ENCODE results near the gene SRI. TPM values are rescaled to one million over a fixed set of nuclear protein-coding genes. Genes with fewer than 3 reads are reported as not detected.
"Not testable (repeated sequence)": the region's sequence is repeated elsewhere in the genome, so short reads cannot be mapped to it uniquely, and the experiment has no call there.

SRI gene, protein sequence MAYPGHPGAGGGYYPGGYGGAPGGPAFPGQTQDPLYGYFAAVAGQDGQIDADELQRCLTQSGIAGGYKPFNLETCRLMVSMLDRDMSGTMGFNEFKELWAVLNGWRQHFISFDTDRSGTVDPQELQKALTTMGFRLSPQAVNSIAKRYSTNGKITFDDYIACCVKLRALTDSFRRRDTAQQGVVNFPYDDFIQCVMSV
- 100 to 1,000 TPM in 1 of 8 experiments, 10 to 100 TPM in 7; 38.7 to 119 (median 61.1) TPM for total RNA-seq

DNA sequence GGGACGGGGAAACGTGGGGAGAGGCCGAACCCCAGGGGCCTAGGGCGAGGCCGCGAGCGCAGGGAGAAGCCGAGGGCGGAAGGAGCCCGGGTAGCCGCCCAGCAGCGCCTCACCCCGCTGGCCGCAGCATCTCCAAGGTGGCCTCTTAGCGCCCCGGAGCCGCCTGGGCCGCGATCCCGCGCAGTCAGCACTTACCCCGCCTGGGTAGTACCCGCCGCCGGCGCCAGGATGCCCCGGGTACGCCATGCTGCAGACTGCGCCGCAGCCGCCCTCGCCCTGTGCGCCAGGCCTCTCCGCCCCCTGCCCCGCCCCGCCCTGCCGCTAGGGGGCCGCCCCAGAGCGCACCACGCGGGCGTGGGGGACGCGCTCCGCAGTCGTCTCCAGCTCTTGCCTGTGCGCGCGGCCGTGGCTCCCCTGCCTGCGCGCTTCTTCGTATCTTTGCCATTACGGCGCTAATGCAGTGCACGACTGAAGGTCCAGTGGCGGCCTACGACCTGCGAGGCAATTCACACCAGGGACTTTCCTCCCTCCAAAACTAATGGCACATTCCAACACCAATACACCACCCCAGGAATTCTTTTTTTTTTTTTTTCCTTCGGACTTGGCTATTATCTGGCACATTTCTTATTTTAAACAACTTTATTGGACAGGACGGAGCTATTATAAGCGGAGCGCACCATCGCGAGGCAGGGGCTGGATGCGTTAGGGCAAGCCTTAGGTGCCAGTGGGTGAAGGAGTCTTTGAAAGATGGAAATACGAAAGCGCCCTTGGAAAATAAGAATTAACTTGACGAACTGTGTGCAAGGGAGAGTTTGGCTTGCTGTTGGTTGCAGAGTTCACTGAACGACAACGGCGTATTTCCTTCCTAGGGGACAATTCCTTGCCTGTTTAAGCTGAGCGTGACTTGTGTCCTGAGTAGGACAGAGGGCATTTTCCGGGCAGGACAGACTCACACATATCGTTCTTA is at the start of gene SRI:
SRI (minus strand) TSS at position 258 of the 967 bp plus-strand sequence; CDS start at position 246, 12 bp downstream.
- peak within 1 kb of the TSS; percentile 76 to 96 for H3K27ac ChIP-seq
- peak; percentile 92 to 96 (median 94) for ATAC-seq (replicated peaks in 6 of 8)
- peaks cover 7 to 13% of the 10 kb centered on the region in 2 donors for H3K4me1 ChIP-seq (replicated peaks in 1 of 2)
- in situ Hi-C loops (cut with MboI; ENCODE audit: low pct_unique_long_range_greater_than_20kb in 2 of 9, low sequenced_read_pairs in 9 of 9, unreplicated experiment in 9 of 9) = no loop called here
- peak within 1 kb of the TSS; percentile 53 to 84 (median 72) for H3K4me3 ChIP-seq
- WGBS, 10 experiments = 0 to 10% (median 2%) methylated on average over 2 to 24 of the region's 75 CpGs

- Histone ChIP-seq H3K4me1 (replicated peaks in 1 of 2) (no peaks in the 10 kb centered on the region), H3K27ac (no peak overlapping the region), H3K4me3 (no peak overlapping the region)
- in situ Hi-C loops (cut with MboI; ENCODE audit: low pct_unique_long_range_greater_than_20kb in 2 of 9, low sequenced_read_pairs in 9 of 9, unreplicated experiment in 9 of 9) = no loop called here
- no peak for ATAC-seq (replicated peaks in 6 of 8)
- WGBS, 10 experiments = 25 to 90% (median 87%) methylated on average over 1 to 3 of the region's 3 CpGs; no CpG with 5 or more reads in 1 of the 10 experiments
Measured at GRCh38 chr7:88269586-88269985, 49.7 kb upstream of the SRI start.

DNA sequence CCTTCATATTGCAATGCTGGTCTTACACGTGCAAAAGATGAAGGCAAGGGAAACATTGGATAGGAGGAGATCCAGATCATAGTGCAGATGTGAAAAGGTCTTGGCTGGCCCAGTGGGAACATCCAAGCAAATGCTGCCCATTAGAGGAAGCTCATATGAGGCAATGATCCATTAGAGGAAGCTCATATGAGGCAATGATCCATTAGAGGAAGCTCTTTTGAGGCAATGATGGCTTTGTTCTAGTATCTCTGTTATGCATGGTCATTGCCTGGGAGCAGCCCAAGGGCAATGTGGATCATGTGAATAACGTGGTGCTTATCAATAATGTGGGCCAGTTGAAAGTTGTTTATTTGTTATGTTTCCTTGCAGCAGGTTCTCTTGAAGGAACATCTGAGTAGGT is 49.0 kb upstream of the SRI start:
- H3K4me1 ChIP-seq (replicated peaks in 1 of 2) = no peaks in the 10 kb centered on the region
- in situ Hi-C loops (cut with MboI; ENCODE audit: low pct_unique_long_range_greater_than_20kb in 2 of 9, low sequenced_read_pairs in 9 of 9, unreplicated experiment in 9 of 9) = no loop called here
- 19 to 83% (median 70%) methylated on average over 1 to 2 of the region's 2 CpGs; no CpG with 5 or more reads in 2 of the 10 experiments for WGBS, 10 experiments
- H3K27ac ChIP-seq = no peak overlapping the region
- H3K4me3 ChIP-seq = no peak overlapping the region
- ATAC-seq (replicated peaks in 6 of 8) = no peak

- H3K4me1 ChIP-seq (replicated peaks in 1 of 2) = no peaks in the 10 kb centered on the region
- 0 to 86% (median 74%) methylated on average over 1 to 2 of the region's 2 CpGs; no CpG with 5 or more reads in 3 of the 10 experiments for WGBS, 10 experiments
- no peak overlapping the region for H3K27ac ChIP-seq
- no peak for ATAC-seq (replicated peaks in 6 of 8)
- H3K4me3 ChIP-seq = no peak overlapping the region
- in situ Hi-C loops (cut with MboI; ENCODE audit: low pct_unique_long_range_greater_than_20kb in 2 of 9, low sequenced_read_pairs in 9 of 9, unreplicated experiment in 9 of 9) = no loop called here
Measured at GRCh38 chr7:88268051-88268450, 48.2 kb upstream of the SRI start.

DNA sequence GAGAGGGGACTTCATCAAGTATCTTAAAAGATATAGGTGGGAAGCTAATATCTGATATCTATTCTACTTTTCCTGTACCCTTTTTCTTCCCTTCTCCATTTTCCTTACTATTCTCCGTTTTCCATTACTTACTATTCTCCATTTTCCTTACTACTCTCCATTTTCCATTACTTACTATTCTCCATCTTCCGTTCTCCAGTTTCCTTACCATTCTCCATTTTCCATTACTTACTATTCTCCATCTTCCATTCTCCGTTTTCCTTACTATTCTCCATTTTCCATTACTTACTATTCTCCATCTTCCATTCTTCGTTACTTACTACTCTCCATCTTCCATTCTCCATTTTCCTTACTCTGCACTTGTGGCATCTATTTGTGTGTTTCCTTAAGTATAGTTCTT is 47.6 kb upstream of the SRI start:
- 45 to 100% (median 91%) methylated on average over 2 to 4 of the region's 4 CpGs for WGBS, 10 experiments
- Histone ChIP-seq H3K4me1 (replicated peaks in 1 of 2) (no peaks in the 10 kb centered on the region), H3K4me3 (no peak overlapping the region), H3K27ac (no peak overlapping the region)
- no peak for ATAC-seq (replicated peaks in 6 of 8)
- in situ Hi-C loops (cut with MboI; ENCODE audit: low pct_unique_long_range_greater_than_20kb in 2 of 9, low sequenced_read_pairs in 9 of 9, unreplicated experiment in 9 of 9) = no loop called here

DNA sequence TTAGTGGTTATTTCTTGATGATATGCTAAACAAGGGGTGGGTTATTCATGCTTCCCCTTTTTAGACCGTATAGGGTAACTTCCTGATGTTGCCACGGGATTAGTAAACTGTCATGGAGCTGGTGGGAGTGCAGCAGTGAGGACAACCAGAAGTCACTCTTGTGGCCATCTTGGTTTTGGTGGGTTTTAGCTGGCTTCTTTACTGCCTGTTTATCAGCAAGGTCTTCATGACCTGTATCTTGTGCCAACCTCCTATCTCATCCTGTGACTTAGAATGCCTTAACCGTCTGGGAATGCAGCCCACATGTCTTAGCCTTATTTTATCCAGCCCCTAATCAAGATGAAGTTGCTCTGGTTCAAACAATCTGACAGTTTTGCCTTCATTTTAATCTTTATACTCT is 45.1 kb upstream of the SRI start:
- H3K4me3 ChIP-seq; ATAC-seq (replicated peaks in 6 of 8); H3K27ac ChIP-seq; in situ Hi-C loops (cut with MboI; ENCODE audit: low pct_unique_long_range_greater_than_20kb in 2 of 9, low sequenced_read_pairs in 9 of 9, unreplicated experiment in 9 of 9); H3K4me1 ChIP-seq (replicated peaks in 1 of 2): not testable (repeated sequence)
- WGBS, 10 experiments = 19 to 100% (median 83%) methylated on average over 1 to 3 of the region's 3 CpGs

DNA sequence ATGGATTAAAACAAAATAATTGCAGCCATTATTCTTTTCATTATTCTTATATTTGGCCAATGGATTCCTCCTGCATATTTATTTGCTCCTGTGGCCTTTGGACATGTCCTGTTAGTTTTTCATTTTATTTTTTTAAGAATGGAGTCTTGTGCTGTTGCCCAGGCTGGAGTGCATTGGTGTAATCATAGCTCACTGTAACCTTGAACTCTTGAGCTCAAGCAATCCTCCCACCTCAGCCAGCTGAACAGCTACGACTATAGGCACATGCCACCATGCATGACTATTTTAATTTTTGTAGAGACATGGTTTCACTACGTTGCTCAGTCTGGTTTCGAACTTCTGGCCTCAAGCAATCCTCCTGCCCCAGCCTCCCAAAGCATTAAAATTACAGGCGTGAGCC is 42.7 kb upstream of the SRI start:
- in situ Hi-C loops (cut with MboI; ENCODE audit: low pct_unique_long_range_greater_than_20kb in 2 of 9, low sequenced_read_pairs in 9 of 9, unreplicated experiment in 9 of 9) = no loop called here

GRCh38 chr7:88260719-88261118 is 40.9 kb upstream of the SRI start:
- Histone ChIP-seq H3K4me3 (no peak overlapping the region), H3K27ac (no peak overlapping the region), H3K4me1 (replicated peaks in 1 of 2) (no peaks in the 10 kb centered on the region)
- in situ Hi-C loops (cut with MboI; ENCODE audit: low pct_unique_long_range_greater_than_20kb in 2 of 9, low sequenced_read_pairs in 9 of 9, unreplicated experiment in 9 of 9) = no loop called here
- no peak for ATAC-seq (replicated peaks in 6 of 8)
- 20 to 100% (median 83%) methylated on average over 1 of the region's 1 CpG; no CpG with 5 or more reads in 1 of the 10 experiments for WGBS, 10 experiments

More for the DNA sequence above, 42.7 kb upstream of the SRI start:
- WGBS, 10 experiments = 31 to 100% (median 91%) methylated on average over 1 to 4 of the region's 4 CpGs; no CpG with 5 or more reads in 1 of the 10 experiments
- no peaks in the 10 kb centered on the region for H3K4me1 ChIP-seq (replicated peaks in 1 of 2)
- H3K4me3 ChIP-seq = no peak overlapping the region
- H3K27ac ChIP-seq = no peak overlapping the region
- no peak for ATAC-seq (replicated peaks in 6 of 8)

DNA sequence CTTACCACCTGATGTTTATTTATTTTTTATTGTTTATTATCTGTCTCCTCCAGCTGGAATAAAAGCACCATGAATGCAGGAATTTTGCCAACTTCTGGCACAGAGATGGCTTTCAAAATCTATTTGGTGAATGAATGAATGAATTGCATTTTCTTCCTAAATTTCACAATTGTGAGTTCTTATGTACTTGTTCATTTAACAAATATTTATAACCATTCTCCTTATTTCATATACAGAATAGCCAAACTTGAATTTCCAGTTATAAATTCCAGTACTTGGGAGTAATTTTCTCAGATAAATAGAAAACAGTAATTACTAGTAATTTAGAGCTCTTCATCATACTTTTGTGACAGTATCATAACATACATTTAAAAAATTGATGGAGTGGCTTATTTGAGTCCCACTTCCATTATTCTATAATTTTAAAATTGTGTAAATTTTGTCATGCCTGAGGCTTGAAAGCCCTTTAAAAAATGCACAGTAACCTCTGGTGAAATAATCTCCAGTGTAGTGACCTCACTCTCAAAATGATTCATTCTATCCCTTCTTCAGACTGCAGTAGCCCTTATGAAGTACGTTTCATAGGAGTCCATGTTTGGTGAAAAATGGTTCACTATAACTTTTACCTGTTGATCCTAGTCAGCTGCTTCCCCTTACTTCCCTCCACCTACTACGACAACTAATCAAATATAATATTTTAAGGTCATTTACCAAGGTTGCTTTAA is 40.0 kb upstream of the SRI start:
- no peaks in the 10 kb centered on the region for H3K4me1 ChIP-seq (replicated peaks in 1 of 2)
- in situ Hi-C loops (cut with MboI; ENCODE audit: low pct_unique_long_range_greater_than_20kb in 2 of 9, low sequenced_read_pairs in 9 of 9, unreplicated experiment in 9 of 9) = no loop called here
- H3K4me3 ChIP-seq = no peak overlapping the region
- ATAC-seq (replicated peaks in 6 of 8) = peak in 1 of 8 experiments; percentile 67
- H3K27ac ChIP-seq = no peak overlapping the region
- 25 to 80% (median 59%) methylated on average over 1 to 2 of the region's 2 CpGs for WGBS, 10 experiments

GRCh38 chr7:88258296-88258695 is 38.5 kb upstream of the SRI start:
- in situ Hi-C loops (cut with MboI; ENCODE audit: low pct_unique_long_range_greater_than_20kb in 2 of 9, low sequenced_read_pairs in 9 of 9, unreplicated experiment in 9 of 9); H3K27ac ChIP-seq; H3K4me1 ChIP-seq (replicated peaks in 1 of 2); H3K4me3 ChIP-seq; ATAC-seq (replicated peaks in 6 of 8): not testable (repeated sequence)
- 33 to 100% methylated on average over 1 of the region's 1 CpG; no CpG with 5 or more reads in 8 of the 10 experiments for WGBS, 10 experiments

DNA sequence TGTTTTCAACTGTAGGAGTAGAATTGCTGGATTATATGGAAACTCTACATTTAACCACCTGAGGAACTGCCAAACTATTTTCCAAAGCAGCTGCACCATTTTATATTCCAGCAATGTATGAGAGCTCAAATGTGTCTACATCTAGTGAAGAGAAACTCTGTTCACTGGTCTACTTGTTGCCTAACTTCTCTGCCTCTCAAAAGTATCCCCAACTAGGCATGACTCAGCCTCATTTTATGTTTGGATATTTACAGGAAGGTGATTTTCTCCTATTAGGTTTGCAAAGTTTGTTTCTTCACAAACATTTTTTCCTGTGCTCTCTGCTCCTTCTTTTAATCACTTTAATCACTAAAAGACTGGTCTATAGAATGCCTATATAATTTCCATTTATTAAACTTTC is 37.1 kb upstream of the SRI start:
- in situ Hi-C loops (cut with MboI; ENCODE audit: low pct_unique_long_range_greater_than_20kb in 2 of 9, low sequenced_read_pairs in 9 of 9, unreplicated experiment in 9 of 9) = no loop called here
- Histone ChIP-seq H3K4me1 (replicated peaks in 1 of 2) (no peaks in the 10 kb centered on the region), H3K4me3 (no peak overlapping the region), H3K27ac (no peak overlapping the region)
- no peak for ATAC-seq (replicated peaks in 6 of 8)

DNA sequence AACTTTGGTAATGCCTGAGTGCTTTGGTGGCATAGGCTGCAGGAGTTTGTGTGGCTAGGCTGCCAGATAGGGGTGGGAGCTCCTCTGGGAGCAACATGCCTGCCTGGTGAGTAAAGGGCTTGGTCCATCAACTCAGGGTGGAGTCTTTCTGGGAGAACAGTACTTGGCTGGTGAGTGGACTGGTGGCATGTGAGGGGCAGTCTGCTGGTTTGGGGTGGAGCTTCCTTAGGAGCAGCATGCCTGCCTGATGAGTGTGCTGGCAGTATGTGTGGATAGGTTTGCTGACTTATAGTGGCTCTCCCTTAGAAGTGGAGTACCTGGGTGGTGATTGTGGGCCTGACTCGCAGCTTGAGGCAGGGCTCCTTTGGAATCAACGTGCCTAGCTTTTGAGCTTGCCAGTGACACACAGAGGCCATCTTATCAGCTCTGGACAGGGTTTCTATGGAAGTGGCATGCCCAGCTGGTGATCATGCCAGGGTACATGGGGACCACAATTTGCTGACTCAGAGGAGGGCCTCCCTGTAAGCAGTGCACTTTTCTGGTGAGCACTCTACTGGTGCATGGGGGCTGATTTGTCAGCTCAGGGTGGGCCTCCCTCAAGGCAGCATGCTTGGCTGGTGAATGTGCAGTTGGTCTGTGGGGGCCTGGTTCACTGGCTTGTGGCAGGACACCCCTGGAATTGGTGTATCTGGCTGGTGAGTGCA is 35.0 kb upstream of the SRI start:
- in situ Hi-C loops (cut with MboI; ENCODE audit: low pct_unique_long_range_greater_than_20kb in 2 of 9, low sequenced_read_pairs in 9 of 9, unreplicated experiment in 9 of 9) = no loop called here
- WGBS, 10 experiments = 35 to 100% (median 79%) methylated on average over 1 to 2 of the region's 2 CpGs; no CpG with 5 or more reads in 6 of the 10 experiments
- no peak overlapping the region for H3K4me3 ChIP-seq
- peak in 1 of 8 experiments; percentile 50 for ATAC-seq (replicated peaks in 6 of 8)
- no peak overlapping the region for H3K27ac ChIP-seq
- H3K4me1 ChIP-seq (replicated peaks in 1 of 2) = no peaks in the 10 kb centered on the region

Measured in motor neuron (in vitro differentiated cells).